Suprapubic skin (tissue), 4 donors: Measurements from ENCODE around the gene C6orf58.

Experiments used
- EP300 ChIP-seq: sonication (generic); formaldehyde crosslinking; IDR thresholded peaks from one replicate; pipeline ENCODE4 v1.6.1; 2017; ENCODE audit warnings: antibody characterized with exemption
- POLR2A ChIP-seq, 2 donors: fragments of 450-650 bp; IDR thresholded peaks; one replicate each; pipeline ENCODE4 v1.6.1; 2017; ENCODE audit warnings: antibody characterized with exemption in 2 of 2, mild to moderate bottlenecking in 2 of 2, moderate library complexity in 2 of 2
- POLR2AphosphoS5 ChIP-seq, 3 donors: sonication (generic); formaldehyde crosslinking; IDR thresholded peaks; one replicate each; pipeline ENCODE4 v1.6.1; 2017; ENCODE audit warnings: antibody characterized with exemption in 3 of 3
- TF ChIP-seq, protein P1 (sequence below), 2 donors: fragments of 200-600 bp in 1 of 2; fragments of 450-650 bp in 1 of 2; sonication (generic) in 1 of 2; IDR thresholded peaks; one replicate each; pipeline ENCODE4 v1.5.1; 2016 to 2019; ENCODE audit warnings: antibody characterized with exemption in 2 of 2, mild to moderate bottlenecking in 1 of 2, moderate library complexity in 1 of 2

DNA sequence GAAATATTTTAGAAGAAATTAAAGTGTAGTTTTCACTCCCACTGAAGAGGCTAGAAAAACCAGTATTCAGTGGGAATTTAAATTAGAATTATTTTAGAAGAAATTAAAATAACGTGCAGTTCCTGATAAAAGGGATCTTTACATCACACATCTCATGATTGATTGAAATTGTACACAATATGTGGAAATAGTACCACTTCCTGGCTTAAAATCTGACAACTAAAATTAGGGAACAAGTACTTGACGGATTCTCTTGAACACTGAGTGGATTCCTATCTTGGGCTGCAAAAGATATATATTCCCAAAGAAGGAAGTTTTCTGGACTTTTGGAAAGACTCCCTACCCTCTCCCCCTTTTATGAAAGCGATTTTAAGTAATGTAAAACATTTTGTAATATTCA lies 43.2 kb upstream of the C6orf58 start:
- TF ChIP-seq, protein P1, sequence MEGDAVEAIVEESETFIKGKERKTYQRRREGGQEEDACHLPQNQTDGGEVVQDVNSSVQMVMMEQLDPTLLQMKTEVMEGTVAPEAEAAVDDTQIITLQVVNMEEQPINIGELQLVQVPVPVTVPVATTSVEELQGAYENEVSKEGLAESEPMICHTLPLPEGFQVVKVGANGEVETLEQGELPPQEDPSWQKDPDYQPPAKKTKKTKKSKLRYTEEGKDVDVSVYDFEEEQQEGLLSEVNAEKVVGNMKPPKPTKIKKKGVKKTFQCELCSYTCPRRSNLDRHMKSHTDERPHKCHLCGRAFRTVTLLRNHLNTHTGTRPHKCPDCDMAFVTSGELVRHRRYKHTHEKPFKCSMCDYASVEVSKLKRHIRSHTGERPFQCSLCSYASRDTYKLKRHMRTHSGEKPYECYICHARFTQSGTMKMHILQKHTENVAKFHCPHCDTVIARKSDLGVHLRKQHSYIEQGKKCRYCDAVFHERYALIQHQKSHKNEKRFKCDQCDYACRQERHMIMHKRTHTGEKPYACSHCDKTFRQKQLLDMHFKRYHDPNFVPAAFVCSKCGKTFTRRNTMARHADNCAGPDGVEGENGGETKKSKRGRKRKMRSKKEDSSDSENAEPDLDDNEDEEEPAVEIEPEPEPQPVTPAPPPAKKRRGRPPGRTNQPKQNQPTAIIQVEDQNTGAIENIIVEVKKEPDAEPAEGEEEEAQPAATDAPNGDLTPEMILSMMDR (IDR thresholded peaks at IDR 0.05) = no peak
- no peak for TF ChIP-seq POLR2A (IDR thresholded peaks at IDR 0.05)
- TF ChIP-seq EP300 = no peak
- TF ChIP-seq POLR2AphosphoS5 (IDR thresholded peaks at IDR 0.05) = no peak
